ENCODE results near the gene DLGAP1. TPM values are rescaled to one million over a fixed set of nuclear protein-coding genes. Genes with fewer than 3 reads are reported as not detected.

The DLGAP1 gene
- total RNA-seq, 1 experiment from 2014 or later, result 23.2 TPM

- Histone ChIP-seq H2BK20ac (ENCODE audit: low read depth, low read length, poor library complexity, severe bottlenecking) (no peak overlapping the region), H2BK15ac (ENCODE audit: low read depth, low read length) (no peak overlapping the region), H4K5ac (ENCODE audit: insufficient read length, low read depth, low read length) (no peak overlapping the region), H3K27me3 (ENCODE audit: insufficient read depth, low read length) (no peaks in the 10 kb centered on the region), H3K18ac (ENCODE audit: insufficient read length, low read depth, low read length) (no peak overlapping the region), H2AFZ (ENCODE audit: low read length) (no peak overlapping the region), H3K4ac (ENCODE audit: low read depth, low read length) (no peak overlapping the region), H2BK120ac (ENCODE audit: low read depth, low read length, poor library complexity, severe bottlenecking) (no peak overlapping the region), H3K79me1 (ENCODE audit: insufficient read depth, low read depth, low read length, poor library complexity, severe bottlenecking) (no peaks in the 10 kb centered on the region), H3T11ph (ENCODE audit: low read length) (no peak overlapping the region), H3K23me2 (ENCODE audit: insufficient read length, low read depth, low read length, poor library complexity, severe bottlenecking) (no peaks in the 10 kb centered on the region), H3K9ac (ENCODE audit: extremely low read depth, insufficient read length, low read length) (no peak overlapping the region), H3K9me3 (ENCODE audit: control insufficient read depth, low read depth, low read length) (no peaks in the 10 kb centered on the region), H4K8ac (replicated peaks; ENCODE audit: insufficient read length, low read depth, low read length) (no peak overlapping the region), H3K4me2 (ENCODE audit: insufficient read depth, insufficient read length, low read length) (no peak overlapping the region), H3K56ac (ENCODE audit: insufficient read length, low read depth, low read length) (no peak overlapping the region), H2AK5ac (ENCODE audit: insufficient read length, low read length) (no peak overlapping the region), H2BK12ac (ENCODE audit: insufficient read length, low read depth, low read length) (no peak overlapping the region), H3K79me2 (ENCODE audit: insufficient read depth, low read length) (no peaks in the 10 kb centered on the region), H3K4me1 (ENCODE audit: insufficient read depth, low read length) (no peaks in the 10 kb centered on the region), H4K91ac (ENCODE audit: insufficient read length, low read depth, low read length) (no peak overlapping the region), H4K20me1 (ENCODE audit: control insufficient read depth, insufficient read depth, insufficient read length) (no peaks in the 10 kb centered on the region), H3K27ac (ENCODE audit: insufficient read length, low read depth, low read length) (no peak overlapping the region), H2BK5ac (ENCODE audit: insufficient read length, low read length) (no peak overlapping the region), H3K14ac (ENCODE audit: insufficient read depth, low read length) (no peak overlapping the region), H3K23ac (ENCODE audit: insufficient read length, low read depth, low read length) (no peak overlapping the region)
- Mint-ChIP-seq H3K4me3 (no peak overlapping the region), H3K27me3 (ENCODE audit: low read depth) (no peaks in the 10 kb centered on the region), H3K9me3 (no peaks in the 10 kb centered on the region), H3K4me1 (peaks cover 12 to 15% of the 10 kb centered on the region in 2 experiments; a peak in 3 of 4 replicates), H3K27ac (no peak overlapping the region), H3K36me3 (ENCODE audit: insufficient read depth in 1 of 3, low read depth in 3 of 3) (no peaks in the 10 kb centered on the region)
- no CpG with 5 or more reads among the region's 2 CpGs for WGBS (ENCODE audit: extremely low coverage, insufficient read length, low lambda C conversion rate)
- no peak for TF ChIP-seq CTCF (conservative IDR thresholded peaks at IDR 0.05)
- DNase-seq, result no peak
These were observed 551.8 kb downstream of the DLGAP1 start for GRCh38 chr18:3903337-3903736.
